Measurements from ENCODE around the gene CACNA1C.

The CACNA1C gene

DNA sequence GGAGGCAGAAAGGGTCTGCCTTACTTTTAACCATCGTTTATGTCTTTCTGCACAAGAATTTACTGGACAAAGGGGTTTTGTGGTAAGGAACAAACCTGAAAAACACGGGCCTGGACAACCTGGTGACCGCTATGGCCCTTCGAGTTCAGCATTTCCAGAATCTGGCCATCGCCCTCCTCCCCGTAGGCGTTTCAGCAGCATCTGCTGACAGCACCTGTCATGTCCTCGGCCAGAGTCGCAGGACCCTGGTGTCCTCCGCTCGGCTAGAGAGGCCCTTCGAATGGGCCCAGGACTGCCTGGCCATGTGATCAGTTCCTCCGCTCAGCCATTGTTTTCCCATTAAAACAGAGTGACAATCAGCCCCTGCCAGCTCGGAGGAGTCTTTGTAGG lies 599.2 kb downstream of the CACNA1C start:
- Histone ChIP-seq H3K4me1 (ENCODE audit: control insufficient read depth, insufficient read depth, low read length) (no peaks in the 10 kb centered on the region), H3K27me3 (ENCODE audit: control insufficient read depth, insufficient read depth, low read length, poor library complexity, severe bottlenecking) (no peaks in the 10 kb centered on the region), H3K36me3 (ENCODE audit: control insufficient read depth, insufficient read depth, low read length) (no peaks in the 10 kb centered on the region), H3K9me3 (ENCODE audit: control insufficient read depth, low read length) (no peaks in the 10 kb centered on the region), H3K27ac (ENCODE audit: insufficient read depth, low read depth, low read length, poor library complexity, severe bottlenecking) (no peak overlapping the region), H3K4me3 (ENCODE audit: insufficient read depth, low read depth, low read length) (no peak overlapping the region)
- WGBS, 2 experiments, result 92 to 93% methylated on average over 14 of the region's 14 CpGs

DNA sequence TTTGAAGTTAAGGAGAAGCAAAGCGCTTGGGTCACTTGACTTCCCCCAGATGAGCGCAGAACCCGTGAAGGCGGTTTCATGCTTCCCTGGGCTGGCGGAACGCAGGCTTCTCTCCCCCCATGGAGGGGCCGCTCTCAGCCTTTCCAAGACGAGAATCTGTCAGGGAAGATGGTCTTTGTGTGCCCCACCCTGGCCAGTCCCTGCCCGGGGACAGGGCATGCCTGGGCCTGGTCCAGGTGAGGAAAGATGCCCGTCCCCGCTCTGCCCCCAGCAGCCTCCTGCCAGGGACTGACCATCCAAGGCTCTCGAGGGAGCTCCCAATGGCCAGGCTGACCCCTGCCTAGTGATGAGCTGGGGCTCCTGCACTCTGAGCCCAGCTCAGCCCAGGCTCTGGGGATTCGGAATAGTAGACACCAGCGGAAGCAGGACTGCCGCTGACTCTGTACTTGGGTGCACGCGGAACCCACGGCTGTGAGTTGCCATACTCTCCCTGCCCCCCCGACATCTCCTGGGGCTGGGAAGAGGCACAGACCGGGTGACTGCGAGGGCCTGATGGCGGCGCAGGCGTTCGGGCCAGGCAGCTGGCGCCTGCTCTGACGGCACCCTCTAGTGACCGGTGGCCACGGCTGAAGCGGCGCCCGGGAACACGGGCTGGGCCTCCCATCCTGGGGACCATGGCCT lies 599.8 kb downstream of the CACNA1C start:
- Histone ChIP-seq H3K36me3 (ENCODE audit: control insufficient read depth, insufficient read depth, low read length) (no peaks in the 10 kb centered on the region), H3K4me1 (ENCODE audit: control insufficient read depth, insufficient read depth, low read length) (no peaks in the 10 kb centered on the region), H3K27me3 (ENCODE audit: control insufficient read depth, insufficient read depth, low read length, poor library complexity, severe bottlenecking) (no peaks in the 10 kb centered on the region), H3K9me3 (ENCODE audit: control insufficient read depth, low read length) (no peaks in the 10 kb centered on the region), H3K4me3 (ENCODE audit: insufficient read depth, low read depth, low read length) (no peak overlapping the region), H3K27ac (ENCODE audit: insufficient read depth, low read depth, low read length, poor library complexity, severe bottlenecking) (no peak overlapping the region)
- 67 to 71% methylated on average over 33 of the region's 33 CpGs for WGBS, 2 experiments

DNA sequence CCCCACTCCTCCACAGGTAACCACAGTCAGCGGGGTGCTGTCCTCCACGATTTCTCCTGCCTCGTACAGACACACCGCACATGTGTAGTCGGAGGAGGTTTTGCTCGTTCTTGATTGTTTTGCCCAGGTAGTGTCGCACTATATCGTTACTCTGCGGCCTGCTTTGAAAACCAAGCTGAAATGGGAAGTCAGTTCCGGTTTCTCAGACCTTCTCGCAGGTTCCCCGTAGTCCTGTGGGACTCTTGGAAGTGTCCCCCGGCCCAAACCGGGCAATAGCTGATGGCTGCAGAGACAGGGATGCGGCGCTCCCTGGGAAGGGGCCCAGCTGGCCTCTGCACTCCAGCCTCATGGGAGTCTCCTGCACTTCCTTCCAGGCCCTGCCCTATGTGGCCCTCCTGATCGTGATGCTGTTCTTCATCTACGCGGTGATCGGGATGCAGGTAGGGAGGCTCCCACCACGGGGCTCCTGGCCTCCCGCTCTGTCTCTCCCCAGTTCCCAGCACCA lies 600.7 kb downstream of the CACNA1C start:
- WGBS, 2 experiments, result 92 to 94% methylated on average over 22 of the region's 22 CpGs
- no peaks in the 10 kb centered on the region for H3K36me3 ChIP-seq (ENCODE audit: control insufficient read depth, insufficient read depth, low read length)

DNA sequence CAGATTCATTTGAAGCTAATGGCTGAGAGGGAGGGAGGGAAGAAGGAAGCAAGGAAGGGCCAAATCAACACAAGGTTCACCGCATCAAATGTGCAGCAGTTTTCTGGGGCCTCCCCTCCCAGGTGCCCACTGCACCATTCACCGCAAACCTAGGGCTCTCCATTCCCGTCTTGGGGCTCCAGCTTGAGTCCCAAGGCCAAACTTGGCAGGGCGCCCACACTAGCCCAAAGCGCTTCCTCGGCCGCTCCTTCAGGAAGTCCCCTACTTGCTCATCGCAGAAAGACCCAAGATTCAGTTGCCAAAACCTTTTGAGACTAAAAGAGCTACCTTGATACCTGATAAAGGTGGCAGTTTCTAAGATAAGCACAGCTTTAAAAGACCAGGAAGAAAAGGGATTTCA lies 601.5 kb downstream of the CACNA1C start:
- H3K4me1 ChIP-seq (ENCODE audit: control insufficient read depth, insufficient read depth, low read length), result no peaks in the 10 kb centered on the region
- no peak overlapping the region for H3K4me3 ChIP-seq (ENCODE audit: insufficient read depth, low read depth, low read length)
- WGBS, 2 experiments, result 93 to 95% methylated on average over 8 of the region's 8 CpGs
- H3K36me3 ChIP-seq (ENCODE audit: control insufficient read depth, insufficient read depth, low read length), result no peaks in the 10 kb centered on the region
- H3K9me3 ChIP-seq (ENCODE audit: control insufficient read depth, low read length), result no peaks in the 10 kb centered on the region
- no peaks in the 10 kb centered on the region for H3K27me3 ChIP-seq (ENCODE audit: control insufficient read depth, insufficient read depth, low read length, poor library complexity, severe bottlenecking)
- no peak overlapping the region for H3K27ac ChIP-seq (ENCODE audit: insufficient read depth, low read depth, low read length, poor library complexity, severe bottlenecking)

More for the DNA sequence above, 600.7 kb downstream of the CACNA1C start:
- no peak overlapping the region for H3K4me3 ChIP-seq (ENCODE audit: insufficient read depth, low read depth, low read length)
- H3K4me1 ChIP-seq (ENCODE audit: control insufficient read depth, insufficient read depth, low read length), result no peaks in the 10 kb centered on the region
- no peak overlapping the region for H3K27ac ChIP-seq (ENCODE audit: insufficient read depth, low read depth, low read length, poor library complexity, severe bottlenecking)
- no peaks in the 10 kb centered on the region for H3K27me3 ChIP-seq (ENCODE audit: control insufficient read depth, insufficient read depth, low read length, poor library complexity, severe bottlenecking)
- no peaks in the 10 kb centered on the region for H3K9me3 ChIP-seq (ENCODE audit: control insufficient read depth, low read length)

DNA sequence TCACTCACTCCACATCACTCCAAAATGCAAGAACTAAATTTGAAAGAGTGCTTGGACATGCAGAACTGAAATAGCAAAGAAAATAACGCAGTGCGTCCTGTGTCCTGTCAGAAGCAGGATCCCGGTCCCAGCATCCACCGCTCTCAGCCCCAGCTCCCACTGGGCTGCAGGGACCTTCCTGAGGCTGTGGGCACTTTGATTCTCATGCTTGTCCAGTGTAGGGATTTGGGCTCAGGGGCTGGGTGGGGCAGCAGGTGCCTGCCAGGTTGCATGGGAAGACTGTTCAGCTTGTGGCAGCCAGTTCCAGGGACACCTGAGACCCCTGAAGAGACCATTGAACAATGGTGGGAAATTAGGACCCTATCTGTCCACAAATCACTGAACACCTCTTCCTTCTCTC lies 602.0 kb downstream of the CACNA1C start:
- no peak overlapping the region for H3K4me3 ChIP-seq (ENCODE audit: insufficient read depth, low read depth, low read length)
- H3K27me3 ChIP-seq (ENCODE audit: control insufficient read depth, insufficient read depth, low read length, poor library complexity, severe bottlenecking), result no peaks in the 10 kb centered on the region
- whole genome bisulfite sequencing, 2 experiments, result 69 to 70% methylated on average over 4 of the region's 4 CpGs
- H3K36me3 ChIP-seq (ENCODE audit: control insufficient read depth, insufficient read depth, low read length), result no peaks in the 10 kb centered on the region
- H3K27ac ChIP-seq (ENCODE audit: insufficient read depth, low read depth, low read length, poor library complexity, severe bottlenecking), result no peak overlapping the region
- H3K4me1 ChIP-seq (ENCODE audit: control insufficient read depth, insufficient read depth, low read length), result no peaks in the 10 kb centered on the region
- H3K9me3 ChIP-seq (ENCODE audit: control insufficient read depth, low read length), result no peaks in the 10 kb centered on the region

DNA sequence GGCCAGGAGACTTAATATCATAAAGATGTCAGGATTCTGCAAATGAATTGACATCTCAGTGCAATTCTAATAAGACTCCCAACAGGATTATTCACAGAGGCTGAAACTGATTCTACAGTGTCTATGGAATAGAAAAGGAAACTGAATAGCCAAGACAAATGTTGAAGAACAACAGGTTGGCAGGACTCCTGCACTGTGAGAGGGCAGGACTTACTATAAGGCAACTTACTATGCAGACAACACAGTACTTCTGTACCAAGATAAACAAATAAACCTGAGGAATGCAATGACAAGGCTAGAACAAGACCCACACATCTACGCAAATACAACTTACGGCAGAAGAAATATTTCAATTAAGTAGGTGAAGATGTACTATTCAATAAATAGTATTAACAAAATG lies 609.7 kb downstream of the CACNA1C start:
- Histone ChIP-seq H3K27me3 (ENCODE audit: control insufficient read depth, insufficient read depth, low read length, poor library complexity, severe bottlenecking) (no peaks in the 10 kb centered on the region), H3K36me3 (ENCODE audit: control insufficient read depth, insufficient read depth, low read length) (no peaks in the 10 kb centered on the region), H3K4me1 (ENCODE audit: control insufficient read depth, insufficient read depth, low read length) (no peaks in the 10 kb centered on the region), H3K9me3 (ENCODE audit: control insufficient read depth, low read length) (no peaks in the 10 kb centered on the region), H3K4me3 (ENCODE audit: insufficient read depth, low read depth, low read length) (no peak overlapping the region), H3K27ac (ENCODE audit: insufficient read depth, low read depth, low read length, poor library complexity, severe bottlenecking) (no peak overlapping the region)
- WGBS, 2 experiments, result 100% methylated on average over 2 of the region's 2 CpGs; no CpG with 5 or more reads in 1 of the 2 experiments

DNA sequence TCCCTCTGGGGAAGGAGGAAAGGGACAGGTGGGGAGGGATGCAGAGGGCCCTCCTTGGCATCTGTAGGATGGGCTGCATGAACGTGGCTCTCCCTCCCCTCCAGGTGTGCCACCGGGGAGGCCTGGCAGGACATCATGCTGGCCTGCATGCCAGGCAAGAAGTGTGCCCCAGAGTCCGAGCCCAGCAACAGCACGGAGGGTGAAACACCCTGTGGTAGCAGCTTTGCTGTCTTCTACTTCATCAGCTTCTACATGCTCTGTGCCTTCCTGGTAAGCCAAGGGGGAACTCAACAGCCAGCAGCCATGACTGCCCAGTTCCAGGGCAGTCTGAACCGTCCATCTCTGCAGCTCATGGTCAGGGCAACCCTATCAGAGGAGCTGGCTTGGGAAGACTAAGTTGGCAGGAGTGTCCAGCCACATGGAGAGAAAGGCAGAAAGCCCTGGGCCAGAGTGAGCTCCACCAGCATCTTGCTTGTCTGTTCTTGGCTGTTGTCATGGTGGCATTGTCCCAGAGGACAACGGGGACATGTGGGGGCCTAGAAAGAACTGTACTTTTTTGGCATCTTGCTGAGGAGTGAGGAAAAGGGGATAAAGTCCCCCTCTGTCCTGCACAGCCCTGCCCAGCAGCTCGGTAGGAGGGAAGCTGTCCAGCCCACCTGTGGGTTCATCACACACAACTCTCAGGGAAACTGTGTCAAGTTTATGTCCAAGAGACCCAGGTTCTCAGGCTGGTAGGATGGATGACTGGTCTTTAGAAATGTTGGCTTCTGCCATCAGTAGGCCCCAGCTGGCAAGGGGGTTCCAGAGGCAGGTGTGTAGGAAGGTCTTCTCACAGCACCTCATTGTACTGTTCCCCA lies 612.2 kb downstream of the CACNA1C start:
- Histone ChIP-seq H3K4me3 (ENCODE audit: insufficient read depth, low read depth, low read length) (no peak overlapping the region), H3K36me3 (ENCODE audit: control insufficient read depth, insufficient read depth, low read length) (no peaks in the 10 kb centered on the region), H3K27ac (ENCODE audit: insufficient read depth, low read depth, low read length, poor library complexity, severe bottlenecking) (no peak overlapping the region), H3K9me3 (ENCODE audit: control insufficient read depth, low read length) (no peaks in the 10 kb centered on the region), H3K27me3 (ENCODE audit: control insufficient read depth, insufficient read depth, low read length, poor library complexity, severe bottlenecking) (no peaks in the 10 kb centered on the region), H3K4me1 (ENCODE audit: control insufficient read depth, insufficient read depth, low read length) (no peaks in the 10 kb centered on the region)
- 86% methylated on average over 7 of the region's 7 CpGs for WGBS, 2 experiments

DNA sequence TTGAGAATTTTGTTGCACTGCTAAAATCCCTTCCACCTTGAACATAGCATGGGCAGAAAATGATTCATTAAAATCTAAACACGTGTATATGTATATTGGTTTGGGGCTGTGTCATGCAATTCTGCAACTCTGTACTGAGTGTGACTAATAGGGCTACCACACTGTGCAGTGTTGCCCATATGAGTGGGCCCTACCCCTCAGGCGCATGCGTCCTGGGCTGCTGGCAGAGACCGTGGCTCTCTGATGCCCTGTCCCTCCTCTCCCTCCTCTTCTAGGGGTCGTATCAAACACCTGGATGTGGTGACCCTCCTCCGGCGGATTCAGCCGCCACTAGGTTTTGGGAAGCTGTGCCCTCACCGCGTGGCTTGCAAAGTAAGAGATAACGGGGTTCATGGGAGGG lies 613.6 kb downstream of the CACNA1C start:
- H3K4me1 ChIP-seq (ENCODE audit: control insufficient read depth, insufficient read depth, low read length), result no peaks in the 10 kb centered on the region
- 91 to 93% methylated on average over 11 of the region's 11 CpGs for WGBS, 2 experiments
- no peaks in the 10 kb centered on the region for H3K9me3 ChIP-seq (ENCODE audit: control insufficient read depth, low read length)
- no peak overlapping the region for H3K4me3 ChIP-seq (ENCODE audit: insufficient read depth, low read depth, low read length)
- no peaks in the 10 kb centered on the region for H3K36me3 ChIP-seq (ENCODE audit: control insufficient read depth, insufficient read depth, low read length)
- H3K27ac ChIP-seq (ENCODE audit: insufficient read depth, low read depth, low read length, poor library complexity, severe bottlenecking), result no peak overlapping the region
- no peaks in the 10 kb centered on the region for H3K27me3 ChIP-seq (ENCODE audit: control insufficient read depth, insufficient read depth, low read length, poor library complexity, severe bottlenecking)

DNA sequence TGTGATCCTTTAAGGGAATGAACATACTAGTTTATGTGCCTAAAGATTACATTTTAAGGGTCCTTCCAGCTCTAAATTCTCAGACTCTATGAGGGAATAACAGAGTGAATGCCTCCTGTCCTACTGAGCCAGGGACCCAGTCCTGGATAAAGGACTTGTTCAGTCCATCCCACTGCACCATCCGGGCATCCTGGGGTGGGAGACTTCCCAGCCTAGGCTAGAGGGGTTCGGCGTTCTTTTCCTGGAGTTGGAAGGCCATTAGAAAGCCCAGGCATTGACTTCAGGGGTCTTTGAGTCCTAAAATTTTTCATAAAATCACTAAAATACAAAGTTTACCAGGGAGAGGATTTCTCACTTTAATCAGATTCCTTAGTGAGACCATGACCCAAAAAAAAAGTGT lies 614.1 kb downstream of the CACNA1C start:
- no peaks in the 10 kb centered on the region for H3K9me3 ChIP-seq (ENCODE audit: control insufficient read depth, low read length)
- H3K27ac ChIP-seq (ENCODE audit: insufficient read depth, low read depth, low read length, poor library complexity, severe bottlenecking), result no peak overlapping the region
- no peaks in the 10 kb centered on the region for H3K27me3 ChIP-seq (ENCODE audit: control insufficient read depth, insufficient read depth, low read length, poor library complexity, severe bottlenecking)
- H3K36me3 ChIP-seq (ENCODE audit: control insufficient read depth, insufficient read depth, low read length), result no peaks in the 10 kb centered on the region
- no peaks in the 10 kb centered on the region for H3K4me1 ChIP-seq (ENCODE audit: control insufficient read depth, insufficient read depth, low read length)
- WGBS, 2 experiments, result 91 to 95% methylated on average over 3 of the region's 3 CpGs
- no peak overlapping the region for H3K4me3 ChIP-seq (ENCODE audit: insufficient read depth, low read depth, low read length)

DNA sequence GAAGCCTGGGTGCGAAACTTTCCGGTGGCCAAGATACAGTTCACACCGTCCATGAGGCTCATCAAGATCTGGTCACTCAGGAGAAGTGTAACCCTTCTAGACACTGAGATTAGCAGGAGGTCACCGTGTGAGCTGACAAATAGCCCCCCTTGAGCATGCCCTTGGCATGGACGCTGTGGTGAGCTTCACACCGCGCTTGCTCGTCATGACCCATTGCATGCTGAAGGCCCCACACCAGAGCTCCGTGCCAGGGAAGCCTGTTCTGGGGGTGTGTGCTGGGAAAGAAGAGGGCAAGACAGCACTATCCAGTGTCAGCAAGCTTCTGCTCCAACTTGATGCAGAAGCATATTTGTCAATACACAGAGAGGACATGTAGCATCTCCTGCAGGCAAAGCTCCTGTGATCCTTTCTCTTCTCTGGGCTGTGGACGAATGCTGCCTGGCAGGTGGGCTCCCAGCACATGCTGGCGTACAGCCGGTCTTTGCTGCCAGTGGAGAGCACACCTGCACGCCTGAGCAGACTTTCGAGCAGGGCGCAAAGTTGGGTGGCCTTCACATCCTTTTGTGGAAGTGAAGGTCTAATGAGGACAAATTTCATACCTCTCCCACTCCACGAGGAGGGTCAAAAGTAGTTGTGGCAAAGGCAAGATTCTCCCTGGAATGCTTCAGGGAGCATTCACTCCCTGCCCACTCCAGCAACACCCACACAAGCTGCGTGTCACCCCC lies 615.1 kb downstream of the CACNA1C start:
- Histone ChIP-seq H3K27me3 (ENCODE audit: control insufficient read depth, insufficient read depth, low read length, poor library complexity, severe bottlenecking) (no peaks in the 10 kb centered on the region), H3K9me3 (ENCODE audit: control insufficient read depth, low read length) (no peaks in the 10 kb centered on the region), H3K4me3 (ENCODE audit: insufficient read depth, low read depth, low read length) (no peak overlapping the region), H3K4me1 (ENCODE audit: control insufficient read depth, insufficient read depth, low read length) (no peaks in the 10 kb centered on the region), H3K36me3 (ENCODE audit: control insufficient read depth, insufficient read depth, low read length) (no peaks in the 10 kb centered on the region), H3K27ac (ENCODE audit: insufficient read depth, low read depth, low read length, poor library complexity, severe bottlenecking) (no peak overlapping the region)
- WGBS, 2 experiments, result 88% methylated on average over 17 of the region's 17 CpGs
